Stimulated activated CD8-positive, alpha-beta memory T cell treated with anti-CD3 and anti-CD28 coated beads, Interleukin-7, amount 100 ng/mL, for 1 hour (primary cell): ENCODE results near the gene MARF1.
A peak's percentile ranks its signal among the peaks of the same experiment; 100 is the strongest.
"Not testable (repeated sequence)": the region's sequence is repeated elsewhere in the genome, so short reads cannot be mapped to it uniquely, and the experiment has no call there.

Experiments
- DNase-seq, 2 donors: peaks; one replicate each; pipeline ENCODE4 v3.0.0-alpha.2; 2020; ENCODE audit warnings: low read depth in 2 of 2

Gene MARF1

DNA sequence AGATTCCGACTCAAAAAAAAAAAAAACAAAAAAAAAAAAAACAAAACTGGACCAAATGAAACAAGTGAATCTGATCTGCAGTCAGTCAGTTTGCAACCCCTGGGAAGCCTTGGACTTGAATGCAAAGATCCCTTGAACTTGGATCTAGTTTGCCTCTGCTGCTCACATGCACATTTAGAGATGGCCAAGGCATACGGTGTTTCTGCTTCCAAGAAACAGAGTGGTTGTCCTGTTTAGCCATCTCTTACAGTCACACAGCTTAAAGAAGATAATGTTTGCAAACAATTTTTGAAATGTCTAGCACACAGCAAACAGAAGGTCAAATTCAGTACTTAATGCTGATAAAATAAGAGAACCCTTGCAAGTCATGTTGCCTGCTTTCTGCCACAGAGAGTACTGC lies 11.6 kb upstream of the MARF1 start:
- no peak for DNase-seq

DNA sequence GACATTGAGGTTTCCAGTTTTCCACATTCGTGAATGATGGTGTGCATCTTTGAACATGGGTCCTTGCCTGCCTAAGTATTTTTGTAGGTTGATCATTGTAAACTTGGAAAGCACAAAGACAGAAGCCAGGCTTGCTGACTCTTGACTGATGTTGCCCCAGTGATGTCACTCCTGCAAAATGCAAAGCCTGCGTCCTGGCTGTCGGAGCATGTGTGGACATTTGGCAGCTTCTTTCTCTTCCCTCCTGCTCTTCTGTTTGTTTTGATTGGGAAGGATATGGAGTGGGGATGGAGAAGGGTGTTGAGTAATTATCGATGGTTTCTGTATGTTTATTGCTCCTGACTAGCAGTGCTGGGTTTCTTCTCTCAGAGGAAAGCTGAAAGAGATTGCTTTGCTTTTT lies 10.3 kb upstream of the MARF1 start:
- DNase-seq: no peak

DNA sequence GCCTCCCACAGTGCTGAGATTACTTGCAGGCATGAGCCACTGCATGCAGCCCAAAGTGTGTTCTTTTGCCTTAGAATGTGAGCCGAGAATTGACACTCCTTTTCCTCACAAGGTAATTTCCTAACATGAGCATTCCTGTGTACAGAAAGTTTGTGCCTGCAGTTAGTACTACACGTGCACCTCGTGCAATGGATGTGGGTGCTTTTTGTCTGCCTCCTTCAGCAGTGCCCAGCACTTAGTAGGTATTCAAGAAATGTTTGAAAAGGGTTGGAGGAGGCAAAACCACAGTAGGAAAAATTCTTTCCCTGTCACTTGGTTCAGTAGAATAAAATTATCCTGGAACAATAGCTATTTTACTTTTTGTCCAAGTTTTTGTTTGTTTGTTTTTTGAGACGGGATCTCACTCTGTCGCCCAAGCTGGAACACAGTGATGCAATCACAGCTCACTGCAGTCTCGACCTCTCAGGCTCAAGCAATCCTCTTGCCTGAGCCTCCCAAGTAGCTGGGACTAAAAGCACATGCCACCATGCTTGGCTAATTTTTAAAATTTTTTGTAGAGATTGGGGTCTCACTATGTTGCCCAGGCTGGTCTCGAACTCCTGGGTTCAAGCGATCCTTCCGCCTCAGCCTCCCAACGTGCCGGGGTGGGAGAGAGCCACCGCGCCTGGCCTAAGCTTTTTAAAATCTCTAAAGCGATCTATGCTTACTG lies 9.5 kb upstream of the MARF1 start:
- DNase-seq: no peak

DNA sequence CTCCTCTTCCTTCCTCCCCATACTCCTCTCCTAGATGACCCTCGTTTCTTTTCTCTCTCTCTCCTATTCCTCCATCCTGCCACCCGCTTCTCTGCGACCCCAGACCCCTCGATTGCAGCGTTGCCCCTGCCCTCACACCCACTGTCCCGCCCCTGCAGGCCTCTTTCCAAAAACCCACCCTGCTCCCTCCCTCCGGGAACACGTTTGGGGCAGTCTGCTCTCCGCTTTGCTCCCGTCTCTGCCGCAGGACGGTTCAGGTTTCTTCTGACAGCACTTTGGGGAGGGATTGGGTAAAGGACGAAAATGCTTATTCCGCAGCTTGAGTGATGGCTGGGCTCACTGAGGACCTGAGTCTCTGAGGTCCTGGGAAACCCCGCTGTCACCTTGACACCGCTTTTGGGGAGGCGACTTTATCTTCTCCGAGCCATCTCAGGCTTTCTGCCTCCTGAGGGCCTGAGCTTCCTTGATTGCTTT lies 7.8 kb upstream of the MARF1 start:
- DNase-seq: peak in 1 of 2 donors; percentile 7

DNA sequence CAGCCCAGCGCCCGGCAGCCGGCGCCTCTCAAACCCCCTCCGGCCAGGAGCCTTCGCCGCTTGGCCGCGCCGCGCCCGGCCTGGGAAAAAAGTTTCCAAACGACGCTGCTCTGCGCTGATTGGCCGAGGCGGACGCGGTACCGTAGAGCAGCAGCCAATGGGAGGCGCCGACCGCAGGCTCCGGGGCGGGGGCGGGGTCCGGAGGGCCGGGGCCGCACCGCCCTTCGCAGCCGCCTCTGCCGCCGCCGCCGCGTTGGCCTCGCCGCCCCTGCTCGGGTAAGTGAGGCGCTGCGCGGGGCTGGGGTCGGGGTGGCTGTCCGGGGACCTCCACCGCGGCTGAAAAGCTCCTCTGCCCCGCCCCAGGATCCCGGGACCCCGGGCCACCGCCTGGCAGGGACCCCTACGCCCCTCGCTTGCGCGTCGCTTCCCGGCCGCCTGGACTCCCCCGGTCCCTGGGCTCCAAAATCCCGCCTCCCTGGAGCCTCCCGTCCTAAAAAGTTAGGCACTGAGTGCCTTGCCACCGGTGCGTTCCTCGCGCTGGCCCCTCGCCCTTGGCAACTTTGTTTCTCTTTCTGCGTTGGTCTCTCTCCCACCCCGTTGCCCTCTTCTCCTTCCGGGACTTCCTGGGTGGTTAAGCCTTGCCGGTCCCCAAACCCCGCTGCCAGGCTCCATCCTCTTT lies 7.2 kb upstream of the MARF1 start, which contains the start of gene NDE1:
Gene NDE1, plus strand, starts transcription at position 227 of the 679 bp plus-strand sequence. CDS start 14,534 bp downstream, outside the sequence.
- DNase-seq: peak; percentile 73 to 79

DNA sequence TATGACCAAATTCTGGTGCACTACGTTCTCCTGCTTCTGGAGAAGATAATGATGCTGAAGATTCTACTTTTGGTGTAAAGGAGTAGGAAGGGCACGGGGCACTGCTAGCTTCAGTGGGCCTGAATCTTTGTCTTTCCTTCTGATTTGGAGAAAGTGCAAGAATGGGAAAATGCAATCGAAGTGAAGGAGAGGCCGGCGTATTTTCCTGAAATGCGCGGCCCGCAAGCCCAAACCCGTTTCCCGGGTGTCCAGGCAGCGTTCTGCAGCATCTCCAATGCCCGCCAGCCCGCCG lies 6.7 kb upstream of the MARF1 start:
- no peak for DNase-seq

DNA sequence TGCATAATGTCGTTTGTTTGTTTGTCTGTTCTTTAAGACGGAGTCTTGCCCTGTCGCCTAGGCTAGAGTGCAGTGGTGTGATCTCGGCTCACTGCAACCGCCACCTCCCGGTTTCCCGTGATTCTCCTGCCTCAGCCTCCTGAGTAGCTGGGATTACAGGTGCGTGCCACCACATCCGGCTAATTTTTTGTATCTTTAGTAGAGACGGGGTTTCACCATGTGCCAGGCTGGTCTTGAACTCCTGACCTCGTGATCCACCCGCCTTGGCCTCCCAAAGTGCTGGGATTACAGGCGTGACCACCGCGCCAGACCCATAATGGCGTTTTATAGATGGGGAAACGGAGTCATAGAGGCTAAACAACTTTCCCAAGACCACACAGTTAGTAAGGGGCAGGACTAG lies 6.4 kb upstream of the MARF1 start:
- not testable (repeated sequence) for DNase-seq

DNA sequence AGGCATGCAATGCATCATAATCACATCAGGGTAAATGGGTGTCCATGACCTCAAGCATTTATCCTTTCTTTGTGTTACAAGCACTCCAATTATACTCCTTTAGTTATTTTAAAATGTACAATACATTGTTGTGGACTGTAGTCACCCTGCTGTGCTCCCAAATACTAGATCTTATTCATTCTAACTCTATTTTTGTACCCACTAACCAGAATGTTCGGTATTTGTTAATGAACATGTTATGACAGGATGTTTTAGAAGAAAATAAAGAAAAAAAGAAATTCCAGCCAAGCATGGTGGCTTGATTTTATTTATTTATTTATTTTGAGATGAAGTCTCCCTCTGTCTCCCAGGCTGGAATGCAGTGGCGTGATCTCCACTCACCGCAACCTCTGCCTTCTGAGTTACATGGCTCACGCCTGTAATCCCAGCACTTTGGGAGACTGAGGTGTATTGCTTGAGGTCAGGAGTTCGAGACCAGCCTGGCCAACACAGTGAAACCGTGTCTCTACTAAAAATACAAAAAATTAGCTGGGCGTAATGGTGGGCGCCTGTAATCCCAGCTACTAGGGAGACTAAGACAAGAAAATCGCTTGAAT lies 5.3 kb upstream of the MARF1 start:
- no peak for DNase-seq

DNA sequence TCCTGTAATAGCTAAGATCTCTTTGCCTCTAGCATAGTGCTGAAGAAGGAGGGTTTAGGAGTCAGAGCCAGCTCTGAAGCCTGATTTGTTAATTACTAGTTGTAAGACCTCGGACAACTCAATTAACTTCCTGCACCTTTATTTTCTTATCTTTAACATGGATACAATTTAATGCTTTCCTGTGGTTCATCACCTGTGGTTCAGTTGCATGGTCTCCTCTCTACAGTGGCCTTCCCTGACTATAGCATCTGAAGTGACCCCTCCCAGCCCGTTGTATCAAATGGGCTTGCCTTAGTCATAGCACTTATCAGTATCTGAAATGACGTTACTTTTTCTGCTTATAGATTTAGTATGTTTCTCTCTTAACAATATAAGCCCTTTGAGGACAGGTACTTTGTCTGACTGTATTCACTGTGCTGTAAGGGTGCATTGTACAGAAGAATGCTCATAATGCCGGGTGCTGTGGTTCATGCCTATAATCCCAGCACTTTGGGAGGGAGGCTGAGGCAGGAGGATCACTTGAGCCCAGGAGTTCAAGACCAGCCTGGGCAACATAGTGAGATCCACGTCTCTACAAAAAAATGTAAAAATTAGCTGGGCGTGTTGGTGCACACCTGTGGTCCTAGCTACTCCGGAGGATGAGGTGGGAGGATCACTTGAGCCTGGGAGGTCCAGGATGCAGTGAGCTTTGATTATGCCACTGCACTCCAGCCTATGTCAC lies 4.5 kb upstream of the MARF1 start:
- DNase-seq: no peak

DNA sequence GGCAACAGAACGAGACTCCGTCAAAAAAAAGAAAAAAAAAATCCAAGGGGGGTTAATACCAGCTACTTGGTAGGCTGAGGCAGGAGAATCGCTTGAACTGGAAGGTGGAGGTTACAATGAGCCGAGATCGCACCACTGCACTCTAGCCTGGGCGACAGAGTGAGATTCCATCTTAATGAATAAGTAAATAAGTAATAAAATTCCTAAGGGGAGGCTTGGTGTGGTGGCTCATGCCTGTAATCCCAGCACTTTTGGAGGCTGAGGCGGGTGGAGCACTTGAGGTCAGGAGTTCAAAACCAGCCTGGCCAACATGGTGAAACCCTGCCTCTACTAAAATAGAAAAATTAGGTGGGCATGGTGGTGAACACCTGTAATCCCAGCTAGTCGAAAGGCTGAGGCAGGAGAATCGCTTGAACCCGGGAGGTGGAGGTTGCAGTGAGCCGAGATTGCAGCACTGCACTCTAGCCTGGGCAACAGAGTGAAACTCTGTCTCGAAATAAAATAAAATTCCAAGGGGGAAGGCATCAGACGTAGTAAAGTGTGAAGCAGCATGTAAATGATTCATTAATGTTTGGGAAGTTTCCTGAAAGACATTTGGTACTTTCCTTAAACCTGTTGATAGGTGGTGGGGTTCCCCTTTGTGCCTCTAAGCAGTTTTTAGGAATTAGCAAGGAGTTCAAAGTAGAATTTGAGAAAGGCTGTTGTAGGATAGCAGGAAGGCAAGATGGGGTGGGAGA lies 3.8 kb upstream of the MARF1 start:
- DNase-seq: not testable (repeated sequence)

DNA sequence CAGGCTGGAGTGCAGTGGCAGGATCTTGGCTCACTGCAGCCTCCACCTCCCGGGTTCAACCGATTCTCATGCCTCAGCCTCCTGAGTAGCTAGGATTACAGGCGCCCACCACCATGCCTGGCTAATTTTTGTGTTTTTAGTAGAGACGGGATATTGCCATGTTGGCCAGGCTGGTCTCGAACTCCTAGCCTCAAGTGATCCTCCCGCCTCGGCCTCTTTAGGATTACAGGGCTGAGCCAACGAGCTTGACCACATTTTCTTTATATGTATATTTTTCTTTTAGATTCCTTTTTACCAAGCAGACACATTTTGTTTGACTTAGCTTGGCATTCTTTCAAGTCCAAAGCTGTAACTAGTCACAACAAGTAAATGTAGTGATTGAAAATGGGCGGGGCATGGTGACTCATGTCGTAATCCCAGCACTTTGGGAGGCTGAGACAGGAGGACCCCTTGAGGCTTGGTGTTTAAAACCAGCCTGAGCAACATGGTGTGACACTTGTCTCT lies 2.1 kb upstream of the MARF1 start:
- DNase-seq: not testable (repeated sequence)

DNA sequence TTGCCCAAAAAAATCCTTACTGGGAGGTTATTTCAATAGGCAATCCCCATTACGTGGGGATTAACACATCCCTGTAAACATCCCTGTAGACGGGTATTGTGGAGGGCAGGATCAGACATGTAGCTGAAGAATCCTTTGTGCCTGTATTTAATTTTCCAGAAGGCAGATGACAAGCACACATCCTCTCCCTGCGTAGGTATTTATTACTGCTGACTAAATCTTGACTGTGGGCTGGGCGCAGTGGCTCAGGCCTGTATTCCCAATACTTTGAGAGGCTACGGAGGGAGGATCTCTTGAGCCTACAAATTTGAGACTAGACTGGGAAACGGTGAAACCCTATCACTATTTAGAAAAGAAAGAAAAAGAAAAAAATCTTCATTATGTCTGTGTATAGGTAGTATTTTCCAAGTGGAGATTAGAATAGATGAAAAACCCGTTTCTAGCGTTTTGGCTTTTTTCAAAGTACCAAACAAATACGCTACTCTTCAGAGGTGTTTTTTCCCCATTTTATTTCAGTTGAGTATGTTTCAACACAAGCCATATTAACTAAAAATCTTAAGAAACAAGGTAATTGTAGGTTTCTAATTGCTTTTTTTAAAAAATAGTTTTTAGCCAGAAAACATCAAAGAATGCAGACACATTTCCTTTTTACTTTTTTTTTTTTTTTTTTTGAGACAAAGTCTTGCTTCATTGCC lies 1.5 kb upstream of the MARF1 start:
- DNase-seq: no peak

DNA sequence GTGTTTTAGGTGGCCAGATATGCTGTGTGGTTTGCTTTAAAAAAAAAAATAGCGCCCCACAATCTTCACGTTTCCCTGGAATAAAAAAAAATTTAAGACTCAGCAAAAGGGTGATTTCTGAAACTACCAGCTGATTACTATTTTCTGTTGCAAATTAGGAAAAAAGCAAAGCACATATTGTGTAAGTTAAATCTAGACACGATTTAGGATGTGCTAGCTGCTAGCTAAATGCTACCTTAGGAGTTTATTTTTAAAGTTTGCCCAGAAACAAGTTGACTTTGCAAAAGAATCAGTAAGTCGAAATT lies 944 bp upstream of the MARF1 start:
- no peak for DNase-seq

DNA sequence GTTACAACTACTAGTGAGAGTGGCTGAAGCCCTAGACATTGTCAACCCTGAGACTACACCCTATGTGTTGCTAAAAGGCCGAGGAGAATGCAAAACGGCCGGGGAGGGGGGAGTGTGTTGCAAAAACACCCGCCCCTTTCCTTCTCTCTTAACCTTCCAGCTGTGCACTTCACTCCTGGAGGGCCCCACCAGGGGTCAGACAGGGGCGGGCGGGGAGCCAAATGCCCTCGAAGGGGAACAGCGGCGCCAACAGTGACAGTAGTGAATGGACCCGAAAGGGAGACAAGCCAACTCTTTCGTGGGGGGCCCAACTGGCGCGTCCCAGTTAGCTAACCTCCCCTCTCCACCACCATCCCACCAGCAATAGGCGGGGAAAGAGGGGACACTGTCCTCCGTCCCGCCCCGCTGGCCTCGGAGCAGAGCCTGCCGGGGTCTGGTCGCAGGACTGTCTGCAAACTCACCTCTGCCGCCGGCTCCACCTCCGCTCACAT lies 352 bp downstream of the MARF1 start:
- DNase-seq: peak; percentile 49 to 56

DNA sequence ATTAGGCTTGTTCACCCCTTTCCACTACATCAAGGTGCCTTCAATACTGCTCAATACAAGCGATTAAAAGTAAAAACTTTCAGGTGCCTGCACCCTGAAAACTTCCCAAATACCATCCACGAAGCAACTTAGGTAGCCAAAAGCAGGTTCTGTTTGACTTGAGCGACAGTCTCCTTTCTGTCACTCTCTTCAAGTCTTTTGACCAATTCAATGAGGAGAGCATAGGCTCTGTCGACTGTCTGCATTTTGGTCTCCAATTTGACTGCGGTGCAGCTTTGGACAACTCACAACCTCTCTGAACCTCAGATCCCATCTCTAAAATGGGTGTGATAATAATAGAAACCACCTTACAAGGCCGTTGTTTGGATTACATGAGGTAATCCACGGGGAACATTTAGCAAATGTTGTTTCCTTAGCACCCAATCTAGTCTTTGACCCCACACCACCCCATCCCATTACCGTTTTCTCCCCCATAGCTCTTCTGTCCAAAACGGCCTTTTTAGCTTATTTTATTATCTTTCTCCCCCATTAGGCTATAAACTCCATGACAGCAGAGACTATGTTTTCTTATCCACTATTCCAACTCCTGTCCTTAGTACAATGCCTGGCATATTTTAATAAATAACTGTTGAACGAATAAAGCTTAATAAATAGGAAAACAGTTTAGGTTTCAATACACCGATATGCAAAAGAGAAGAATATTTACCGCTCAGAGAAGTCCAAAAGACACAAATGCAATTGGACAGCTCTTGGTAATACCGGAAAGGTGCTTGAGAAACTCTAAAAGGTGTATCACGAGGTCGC lies 999 bp downstream of the MARF1 start:
- no peak for DNase-seq

DNA sequence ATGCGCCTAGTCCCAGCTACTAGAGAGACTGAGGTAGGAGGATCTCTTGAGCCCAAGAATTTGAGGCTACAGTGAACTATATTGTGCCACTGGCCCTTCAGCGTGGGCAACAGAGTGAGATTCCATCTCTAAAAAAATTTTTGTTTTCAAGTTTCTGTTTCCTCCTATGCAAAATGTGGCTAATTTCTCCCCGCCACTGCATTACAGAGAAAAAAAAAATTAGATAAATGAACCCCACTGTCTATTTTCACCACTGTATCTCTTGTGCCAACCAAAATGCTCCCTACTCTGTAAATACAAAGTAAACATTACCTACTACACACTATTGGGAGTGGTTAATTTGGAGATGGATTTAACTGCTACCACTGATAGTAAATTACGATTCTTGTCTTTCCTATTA lies 2.0 kb downstream of the MARF1 start:
- DNase-seq: no peak

DNA sequence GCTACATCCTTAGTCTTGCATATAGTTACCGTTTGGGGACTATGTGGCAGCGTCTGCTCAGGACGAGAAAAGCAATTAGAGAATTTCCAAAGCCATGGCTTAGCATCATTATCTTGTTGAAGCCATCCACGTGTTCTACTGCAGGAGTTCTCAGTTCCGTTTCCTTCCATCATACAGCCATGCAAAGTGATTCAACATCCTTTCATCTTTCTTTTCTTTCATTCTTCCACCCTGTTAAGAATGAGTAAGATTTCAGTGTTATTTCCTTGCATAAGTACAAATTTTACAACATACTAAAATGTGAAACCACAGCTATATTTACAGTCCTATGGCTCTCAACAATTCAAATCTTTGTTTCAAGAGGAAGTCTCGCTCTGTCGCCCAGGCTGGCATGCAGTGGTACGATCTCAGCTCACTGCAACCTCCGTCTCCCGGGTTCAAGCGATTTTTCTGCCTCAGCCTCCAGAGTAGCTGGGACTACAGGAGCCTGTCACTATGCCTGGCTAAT lies 3.8 kb downstream of the MARF1 start:
- no peak for DNase-seq

DNA sequence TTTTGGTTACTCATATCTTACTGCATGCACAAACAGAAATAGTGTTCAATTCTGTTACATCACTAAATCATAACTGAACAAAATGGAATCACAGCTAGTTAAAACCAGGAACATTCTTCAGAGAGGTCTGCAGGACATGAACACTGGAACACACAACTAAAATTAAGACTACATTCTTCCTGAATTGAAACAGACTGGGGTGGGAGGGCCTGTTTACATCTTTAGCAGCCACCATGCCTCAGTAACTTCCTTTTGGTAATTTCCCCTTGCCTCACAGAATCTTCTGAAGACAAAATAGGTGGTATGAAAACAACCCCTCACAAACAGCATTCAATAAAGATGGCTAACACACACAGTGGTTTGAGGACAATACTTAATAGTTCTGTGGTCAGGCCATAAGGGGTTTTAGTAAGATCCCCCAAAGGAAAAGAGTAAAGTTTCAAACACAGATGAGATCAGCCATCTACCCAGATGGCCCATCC lies 6.5 kb downstream of the MARF1 start:
- DNase-seq: no peak

DNA sequence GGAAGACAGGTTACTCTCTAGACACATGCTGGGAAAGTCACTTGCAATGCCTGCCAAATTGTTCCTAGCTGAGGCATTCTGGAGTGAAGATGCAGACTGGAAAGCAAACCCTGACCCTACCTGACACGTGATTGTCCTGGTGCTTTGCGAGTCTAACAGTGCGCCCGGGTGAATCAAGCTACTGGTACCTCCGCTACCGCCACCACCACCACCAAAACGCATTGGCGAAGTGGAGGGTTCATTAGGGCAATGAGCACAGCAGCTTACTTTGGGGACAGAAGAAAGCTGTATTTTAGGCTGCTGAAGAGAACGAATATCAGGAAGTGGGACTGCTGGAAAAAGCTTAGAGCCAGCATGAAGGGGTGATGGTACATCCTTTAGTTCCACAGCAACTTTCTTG lies 7.0 kb downstream of the MARF1 start:
- DNase-seq: no peak
